ENCODE measurements around the gene C2CD2. TPM values are rescaled to one million over a fixed set of nuclear protein-coding genes. Genes with fewer than 3 reads are reported as not detected.

The C2CD2 gene
- total and polyA plus RNA-seq, 2 of the 8 experiments (the other 6 are each of a cell fraction or from before 2014, with no cell fraction given), result 10.4 to 13.0 TPM

DNA sequence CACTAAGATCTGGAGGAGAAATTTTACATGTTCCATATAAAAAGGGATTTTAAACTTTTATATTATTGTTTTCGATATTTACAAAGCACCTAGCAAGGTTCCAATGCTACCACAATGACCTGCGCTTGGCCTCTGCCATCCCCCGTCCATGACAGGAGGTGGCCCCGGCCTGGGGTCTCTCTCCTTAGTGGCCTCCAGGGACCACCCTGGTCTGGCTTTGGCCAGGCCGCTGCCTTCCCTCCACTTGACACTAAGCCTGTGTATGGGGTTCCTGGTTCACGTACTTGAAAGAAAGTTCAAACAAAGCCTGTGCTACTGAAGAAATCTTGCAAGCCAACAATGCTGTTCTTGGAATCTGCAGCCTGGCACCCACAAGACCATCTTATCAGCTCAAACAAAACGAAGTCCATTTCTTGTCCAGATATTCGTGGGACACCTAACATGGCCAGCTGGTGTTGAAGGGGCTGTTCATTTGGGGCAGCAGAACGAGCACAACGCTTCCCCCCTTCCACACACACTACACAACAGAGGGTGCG, 87.5 kb downstream of the C2CD2 start:
- no peak overlapping the region for H3K23ac ChIP-seq (ENCODE audit: insufficient read length)
- CTCF ChIA-PET (ENCODE audit: partially characterized antibody), result interaction anchor here (0.7 to 2.2 kb wide), 2 partner anchors 48 to 254 kb away, joined by 3 to 10 read pairs; no protein-coding TSS in a partner anchor
- H2AFZ ChIP-seq (ENCODE audit: low read length), result no peak overlapping the region
- no peak overlapping the region for H3K18ac ChIP-seq (ENCODE audit: extremely low read depth, low read length)
- H2BK12ac ChIP-seq (ENCODE audit: low read depth, low read length), result no peak overlapping the region
- peaks cover 0 to 4% (median 0%) of the 10 kb centered on the region in 4 experiments; a peak in 3 of 7 replicates for H3K4me1 ChIP-seq (replicated peaks in 1 of 4; ENCODE audit: control insufficient read depth in 3 of 4, insufficient read depth in 4 of 4, low read length in 3 of 4)
- H2BK15ac ChIP-seq (ENCODE audit: low read length), result no peak overlapping the region
- H4K5ac ChIP-seq (ENCODE audit: insufficient read length, low read depth, low read length), result no peak overlapping the region
- no peak overlapping the region for H3K56ac ChIP-seq (replicated peaks; ENCODE audit: insufficient read length, low read depth, low read length)
- H4K8ac ChIP-seq (ENCODE audit: extremely low read depth, insufficient read depth, low read length), result no peak overlapping the region
- H3K23me2 ChIP-seq (ENCODE audit: low read depth, low read length), result no peaks in the 10 kb centered on the region
- H3K27ac ChIP-seq (ENCODE audit: low read depth, low read length), result no peak overlapping the region
- H4K20me1 ChIP-seq (replicated peaks in 1 of 2; ENCODE audit: control insufficient read depth in 1 of 2, insufficient read depth in 2 of 2, low read length in 2 of 2), result no peaks in the 10 kb centered on the region
- WGBS, 2 experiments (ENCODE audit: extremely low coverage in 1 of 2, insufficient coverage in 1 of 2, insufficient read length in 1 of 2, insufficient replicate concordance in 2 of 2, low coverage in 1 of 2, low lambda C conversion rate in 2 of 2, missing lambda C conversion rate in 1 of 2), result 84% methylated on average over 11 of the region's 11 CpGs; no CpG with 5 or more reads in 1 of the 2 experiments
- no peak overlapping the region for H2BK5ac ChIP-seq (ENCODE audit: low read depth, low read length)
- POLR2A ChIA-PET (ENCODE audit: partially characterized antibody), result interaction anchor here (0.6 to 1.9 kb wide), 2 partner anchors 11 to 297 kb away, joined by 3 to 5 read pairs; no protein-coding TSS in a partner anchor
- H3K79me1 ChIP-seq (ENCODE audit: low read depth, low read length), result peaks cover 5% of the 10 kb centered on the region
- DNase-seq (ENCODE audit: low read depth in 1 of 2, low spot score in 2 of 2), result no peak
- peaks cover 0 to 19% of the 10 kb centered on the region in 2 experiments; a peak in 2 of 4 replicates for H3K79me2 ChIP-seq (ENCODE audit: control insufficient read depth in 1 of 2, insufficient read depth in 2 of 2, low read length in 2 of 2)
- H3K9me3 ChIP-seq (ENCODE audit: insufficient read depth in 2 of 2, low read depth in 1 of 2, low read length in 1 of 2), result no peaks in the 10 kb centered on the region
- no peak overlapping the region for H2BK120ac ChIP-seq (replicated peaks; ENCODE audit: low read depth, low read length)
- FAIRE-seq, result no peak
- no peak overlapping the region for H3K4ac ChIP-seq (replicated peaks; ENCODE audit: insufficient read length, low read depth, low read length)
- no peak overlapping the region for H3K14ac ChIP-seq (ENCODE audit: insufficient read length)
- H2AK5ac ChIP-seq (ENCODE audit: low read depth, low read length), result no peak overlapping the region
- no peak overlapping the region for H3K4me3 ChIP-seq (ENCODE audit: extremely low read depth in 1 of 4, insufficient read depth in 2 of 4, low read depth in 3 of 4, low read length in 4 of 4)
- no peak overlapping the region for H3K9ac ChIP-seq (replicated peaks in 1 of 4; ENCODE audit: extremely low read depth in 1 of 4, low read depth in 3 of 4, low read length in 3 of 4)
- H3K4me2 ChIP-seq (ENCODE audit: insufficient read depth in 1 of 2, low read depth in 2 of 2, low read length in 2 of 2), result no peak overlapping the region
- H3K27me3 ChIP-seq (replicated peaks in 1 of 4; ENCODE audit: control insufficient read depth in 3 of 4, extremely low read depth in 1 of 4, insufficient read depth in 3 of 4, low read length in 3 of 4), result no peaks in the 10 kb centered on the region
- H4K91ac ChIP-seq (replicated peaks; ENCODE audit: insufficient read length, low read length), result no peak overlapping the region
- no peak overlapping the region for H2BK20ac ChIP-seq (ENCODE audit: low read length)
- no peaks in the 10 kb centered on the region for H3K36me3 ChIP-seq (ENCODE audit: control insufficient read depth in 2 of 4, insufficient read depth in 4 of 4, low read length in 3 of 4)
- TF ChIP-seq RNF2 (IDR thresholded peaks at IDR 0.05; ENCODE audit: borderline replicate concordance, low read depth, low read length, missing control alignments, poor library complexity, severe bottlenecking) (no peak), SIN3A (conservative IDR thresholded peaks at IDR 0.05 in 1 of 2, IDR thresholded peaks at IDR 0.05 in 1 of 2; ENCODE audit: low read depth in 1 of 2, low read length in 2 of 2) (no peak), BCL11A (IDR thresholded peaks at IDR 0.05; ENCODE audit: low read depth in 2 of 2, low read length in 2 of 2) (no peak), CTBP2 (IDR thresholded peaks at IDR 0.05; ENCODE audit: borderline replicate concordance, insufficient read depth, insufficient read length, low read length) (no peak), SIRT6 (IDR thresholded peaks at IDR 0.05; ENCODE audit: low read length) (no peak), TEAD4 (IDR thresholded peaks at IDR 0.05; ENCODE audit: low read depth, low read length) (no peak), SRF (IDR thresholded peaks at IDR 0.05; ENCODE audit: low read depth, low read length) (no peak), CHD1 (IDR thresholded peaks at IDR 0.05; ENCODE audit: low read depth, low read length) (no peak), NANOG (IDR thresholded peaks at IDR 0.05; ENCODE audit: insufficient read depth, low read depth, low read length, poor library complexity, severe bottlenecking) (no peak)
- TF ChIP-seq, protein P1, sequence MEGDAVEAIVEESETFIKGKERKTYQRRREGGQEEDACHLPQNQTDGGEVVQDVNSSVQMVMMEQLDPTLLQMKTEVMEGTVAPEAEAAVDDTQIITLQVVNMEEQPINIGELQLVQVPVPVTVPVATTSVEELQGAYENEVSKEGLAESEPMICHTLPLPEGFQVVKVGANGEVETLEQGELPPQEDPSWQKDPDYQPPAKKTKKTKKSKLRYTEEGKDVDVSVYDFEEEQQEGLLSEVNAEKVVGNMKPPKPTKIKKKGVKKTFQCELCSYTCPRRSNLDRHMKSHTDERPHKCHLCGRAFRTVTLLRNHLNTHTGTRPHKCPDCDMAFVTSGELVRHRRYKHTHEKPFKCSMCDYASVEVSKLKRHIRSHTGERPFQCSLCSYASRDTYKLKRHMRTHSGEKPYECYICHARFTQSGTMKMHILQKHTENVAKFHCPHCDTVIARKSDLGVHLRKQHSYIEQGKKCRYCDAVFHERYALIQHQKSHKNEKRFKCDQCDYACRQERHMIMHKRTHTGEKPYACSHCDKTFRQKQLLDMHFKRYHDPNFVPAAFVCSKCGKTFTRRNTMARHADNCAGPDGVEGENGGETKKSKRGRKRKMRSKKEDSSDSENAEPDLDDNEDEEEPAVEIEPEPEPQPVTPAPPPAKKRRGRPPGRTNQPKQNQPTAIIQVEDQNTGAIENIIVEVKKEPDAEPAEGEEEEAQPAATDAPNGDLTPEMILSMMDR (IDR thresholded peaks at IDR 0.05; ENCODE audit: control extremely low read depth in 1 of 3, insufficient read depth in 1 of 3, low read depth in 1 of 3, low read length in 3 of 3), result no peak
